Measurements from ENCODE around the gene ZDHHC24.
"Not testable (repeated sequence)": the region's sequence is repeated elsewhere in the genome, so short reads cannot be mapped to it uniquely, and the experiment has no call there.

Gene ZDHHC24

GRCh38 chr11:66543263-66544107, 2.4 kb downstream of the ZDHHC24 start:
- peak; percentile 75 for DNase-seq

DNA sequence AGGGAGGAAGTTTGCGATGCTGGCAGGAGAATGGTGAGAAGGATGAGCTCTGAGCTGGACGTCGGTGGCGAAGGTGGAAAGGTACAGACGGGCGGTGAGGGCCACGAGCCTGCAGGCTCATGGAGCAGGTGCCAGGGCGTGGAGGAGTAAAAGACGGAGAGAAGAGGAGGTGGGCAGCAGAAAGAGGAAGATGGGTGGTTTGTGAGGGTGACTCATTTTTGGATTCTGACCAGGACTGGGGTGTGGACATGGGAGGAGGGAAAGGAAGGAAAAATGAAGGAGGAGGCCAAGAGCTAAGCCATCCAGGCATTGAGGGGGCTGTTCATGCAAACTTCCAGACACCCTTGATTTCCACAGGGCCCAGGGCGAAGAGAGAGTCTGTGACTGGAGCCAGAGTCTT, 3.5 kb downstream of the ZDHHC24 start:
- DNase-seq = no peak

DNA sequence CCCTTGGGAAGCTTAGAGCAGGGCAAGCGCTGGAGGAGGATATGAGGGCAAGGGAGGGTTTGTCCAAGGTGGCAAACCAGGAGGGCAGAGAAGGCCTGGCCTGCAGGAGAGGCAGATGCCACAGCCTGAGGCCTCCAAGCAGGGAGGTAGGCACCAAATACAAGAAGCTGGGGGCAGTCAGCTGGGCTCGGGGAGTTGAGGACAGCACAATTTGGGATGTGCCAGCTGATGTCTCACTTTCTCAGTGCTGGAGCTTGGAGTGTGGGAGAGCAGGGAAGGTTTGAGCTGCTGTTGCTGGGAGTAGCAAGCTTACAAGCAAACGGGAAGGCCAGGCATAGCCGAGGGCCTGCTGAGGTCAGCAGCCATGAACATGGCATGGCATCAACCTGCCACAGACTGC, 4.0 kb downstream of the ZDHHC24 start:
- DNase-seq = no peak

DNA sequence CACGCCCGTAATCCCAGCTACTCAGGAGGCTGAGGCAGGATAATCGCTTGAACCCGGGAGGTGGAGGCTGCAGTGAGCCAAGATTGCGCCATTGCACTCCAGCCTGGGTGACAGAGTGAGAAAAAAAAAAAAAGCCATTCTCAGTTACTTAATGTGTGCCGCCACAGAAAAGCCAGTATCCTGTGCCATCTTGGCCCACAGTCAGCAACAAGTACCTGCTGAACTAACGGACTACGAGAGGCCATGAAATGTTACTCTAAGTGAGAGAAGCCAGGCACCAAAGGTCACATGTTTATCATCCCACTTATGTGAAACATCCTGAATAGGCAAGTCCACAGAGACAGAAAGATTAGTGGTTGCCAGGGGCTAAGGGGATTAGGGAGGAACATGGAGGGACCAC, 5.2 kb downstream of the ZDHHC24 start:
- not testable (repeated sequence) for DNase-seq

DNA sequence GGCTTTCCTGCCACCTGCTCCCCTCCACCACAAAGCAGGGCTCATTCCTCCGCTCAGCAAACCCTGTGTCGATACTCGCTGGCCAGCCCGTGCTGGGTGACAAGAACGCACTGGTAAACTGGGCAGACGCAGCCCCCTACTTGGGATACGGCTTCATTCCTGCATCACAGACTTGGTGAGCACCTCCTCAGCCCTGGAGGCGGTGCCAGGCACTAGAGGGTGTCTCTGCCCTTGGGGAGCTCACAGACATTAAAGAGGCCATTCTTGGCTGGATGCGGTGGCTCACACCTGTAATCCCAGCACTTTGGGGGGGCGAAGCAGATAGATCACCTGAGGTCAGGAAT, 6.0 kb downstream of the ZDHHC24 start:
- no peak for DNase-seq

GRCh38 chr11:66539170-66539869, 6.5 kb downstream of the ZDHHC24 start:
- DNase-seq = no peak

- no peak for DNase-seq
These were observed 13.1 kb downstream of the ZDHHC24 start for GRCh38 chr11:66532784-66533183.

GRCh38 chr11:66531841-66532240, 14.0 kb downstream of the ZDHHC24 start:
- DNase-seq = no peak

GRCh38 chr11:66530927-66531709, 14.7 kb downstream of the ZDHHC24 start:
- DNase-seq = no peak

DNA sequence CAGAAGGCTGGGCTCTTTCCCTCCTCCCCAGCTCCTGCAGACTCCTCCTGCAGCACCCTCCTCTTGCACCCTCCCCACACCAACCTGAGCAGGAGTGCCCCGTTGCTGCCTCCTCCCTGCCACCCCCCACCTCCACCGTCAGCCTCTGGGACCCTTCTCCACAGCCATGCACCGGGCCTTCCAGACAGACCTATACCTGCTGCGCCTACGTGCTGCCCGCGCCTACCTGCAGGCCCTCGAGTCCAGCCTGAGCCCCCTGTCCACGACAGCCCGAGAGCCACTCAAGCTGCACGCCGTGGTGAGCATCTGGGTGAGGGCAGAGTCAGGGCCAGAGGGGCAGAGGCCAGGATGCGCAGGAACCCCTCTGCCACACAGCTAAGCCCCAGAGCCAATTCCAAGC, 16.2 kb downstream of the ZDHHC24 start:
- DNase-seq = no peak

- DNase-seq = no peak
These were observed 16.8 kb downstream of the ZDHHC24 start for GRCh38 chr11:66529069-66529468.

DNA sequence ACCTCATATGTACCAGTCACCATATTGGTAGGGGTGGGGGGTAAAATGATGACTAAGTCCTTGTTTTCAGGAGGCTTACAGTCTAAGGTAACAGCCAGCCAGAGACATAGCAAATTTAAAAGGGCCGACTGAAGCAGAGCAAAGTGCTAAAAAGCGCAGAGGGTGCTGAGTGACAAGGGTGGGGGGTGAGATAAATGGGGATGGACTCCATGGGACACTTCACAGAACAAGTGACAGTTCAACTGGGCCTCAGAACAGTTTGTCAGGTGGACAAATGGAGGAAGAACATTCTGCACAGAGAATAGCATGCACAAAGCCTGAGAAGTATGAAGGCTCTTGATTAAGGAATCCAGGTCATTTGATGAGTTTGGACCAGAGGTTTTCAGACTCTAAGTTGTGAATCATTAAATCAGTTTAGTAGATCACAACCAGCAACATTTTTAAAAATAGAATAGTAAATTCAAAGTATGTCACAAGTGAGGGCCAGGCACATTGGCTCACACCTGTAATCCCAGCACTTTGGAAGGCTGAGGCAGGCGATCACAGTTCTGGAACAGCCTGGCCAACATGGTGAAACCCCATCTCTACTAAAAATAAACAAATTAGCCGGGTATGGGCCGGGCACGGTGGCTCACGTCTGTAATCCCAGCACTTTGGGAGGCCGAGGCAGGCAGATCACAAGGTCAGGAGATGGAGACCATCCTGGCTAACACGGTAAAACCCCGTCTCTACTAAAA, 21.4 kb downstream of the ZDHHC24 start:
- no peak for DNase-seq

GRCh38 chr11:66523611-66524010, 22.2 kb downstream of the ZDHHC24 start:
- no peak for DNase-seq

DNA sequence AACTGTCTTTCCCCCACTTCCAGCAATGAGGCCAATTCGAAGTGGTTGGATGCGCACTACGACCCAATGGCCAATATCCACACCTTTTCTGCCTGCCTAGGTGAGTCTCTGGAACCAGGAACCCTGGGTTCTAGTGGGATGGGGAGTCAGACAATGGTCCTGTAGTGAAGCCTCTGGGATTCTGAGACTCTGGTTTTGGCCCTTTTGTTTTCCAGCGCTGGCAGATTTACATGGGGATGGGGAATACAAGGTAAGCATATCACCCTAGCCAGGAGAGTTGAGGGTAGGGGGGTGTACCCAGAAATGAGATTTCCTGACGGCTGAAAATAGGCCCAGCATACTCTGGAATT, 34.9 kb downstream of the ZDHHC24 start:
- DNase-seq = no peak

GRCh38 chr11:66510271-66510989, 35.4 kb downstream of the ZDHHC24 start, which contains the start of gene BBS1:
BBS1 (plus strand) TSS chr11:66510635; CDS start chr11:66510660, 25 bp downstream.
- DNase-seq = peak; percentile 80

DNA sequence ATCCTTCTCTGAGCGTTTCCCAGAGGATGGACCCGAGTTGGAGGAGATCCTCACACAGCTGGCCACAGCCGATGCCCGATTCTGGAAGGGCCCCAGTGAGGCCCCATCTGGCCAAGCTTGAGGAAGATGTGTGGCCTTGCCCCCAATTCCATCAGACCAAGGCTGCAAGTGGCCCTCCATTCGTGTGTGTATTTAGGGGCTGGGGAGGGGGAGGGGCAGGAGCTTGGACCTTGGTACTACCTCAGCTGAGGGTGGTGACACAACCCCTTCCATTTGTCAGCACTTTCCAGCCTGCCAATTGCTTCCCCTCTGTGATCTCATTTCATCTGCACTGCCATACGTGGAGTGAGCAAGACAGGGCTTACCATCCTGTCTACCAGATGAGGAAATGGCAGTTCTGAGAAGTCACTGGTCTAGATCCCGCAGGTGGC, 36.7 kb downstream of the ZDHHC24 start:
- no peak for DNase-seq

- DNase-seq = no peak
These were observed 40.5 kb downstream of the ZDHHC24 start for GRCh38 chr11:66505276-66505816.

DNA sequence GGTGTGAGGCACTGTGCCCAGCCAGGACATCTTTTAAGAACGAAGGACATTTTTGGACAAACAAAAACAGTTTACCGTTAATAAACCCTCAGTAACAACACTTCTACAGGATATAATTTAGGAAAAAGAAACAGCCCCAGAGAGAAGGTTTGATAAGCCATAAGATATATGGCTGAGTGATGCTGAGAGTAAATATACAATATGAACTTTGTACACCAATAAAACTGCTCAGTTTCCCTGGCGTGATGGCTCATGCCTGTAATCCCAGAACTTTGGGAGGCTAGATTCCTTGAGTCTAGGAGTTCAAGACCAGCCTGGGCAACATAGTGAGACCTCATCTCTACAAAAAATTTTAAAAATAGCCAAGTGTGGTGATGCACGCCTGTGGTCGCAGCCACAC, 47.3 kb downstream of the ZDHHC24 start:
- DNase-seq = no peak

- no peak for DNase-seq
These were observed 48.6 kb downstream of the ZDHHC24 start for GRCh38 chr11:66497206-66497605.

DNA sequence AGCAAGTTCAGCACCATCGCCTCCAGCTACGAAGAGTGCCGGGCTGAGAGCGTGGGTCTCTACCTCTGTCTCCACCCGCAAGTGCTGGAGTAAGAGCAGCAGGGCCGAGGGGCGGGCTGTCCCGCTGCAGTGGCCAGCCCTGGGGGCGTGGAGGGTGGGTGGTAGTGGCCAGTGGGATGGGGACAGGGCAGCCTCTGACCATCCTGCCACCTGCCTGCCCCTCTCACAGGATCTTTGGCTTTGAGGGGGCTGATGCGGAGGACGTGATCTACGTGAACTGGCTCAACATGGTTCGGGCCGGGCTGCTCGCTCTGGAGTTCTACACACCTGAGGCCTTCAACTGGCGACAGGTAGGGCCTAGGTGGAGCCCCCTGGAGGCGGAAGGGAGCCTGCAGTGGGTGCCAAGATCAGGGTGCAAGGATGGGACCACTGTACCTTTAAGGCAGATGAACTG, 50.4 kb downstream of the ZDHHC24 start:
- DNase-seq = no peak

GRCh38 chr11:66494935-66495334, 50.9 kb downstream of the ZDHHC24 start:
- no peak for DNase-seq

GRCh38 chr11:66494458-66494857, 51.4 kb downstream of the ZDHHC24 start:
- DNase-seq = no peak

All from activated gamma-delta T cell treated with Interleukin-2 at 50 U/mL for 16 hours (primary cell).